Panc1 (cell line): ENCODE measurements around the gene HDDC2. TPM values are rescaled to one million over a fixed set of nuclear protein-coding genes. Genes with fewer than 3 reads are reported as not detected.

Experiments used
- ATAC-seq: fragments of 200-7000 bp; cut with Tn5 transposase; 2 replicates; pipeline ENCODE4 v1.9.1; 2020; ENCODE audit warnings: mild to moderate bottlenecking, moderate library complexity
- BruUV-seq: library from RNA; stranded (reverse); fragments of 400-500 nt; replicated peaks from 2 replicates; lab custom pipeline; 2021; lab: Mats Ljungman, UMichigan
- CTCF ChIA-PET: fragments of 300-600 bp; sonication (Branson Sonifier 250); formaldehyde crosslinking; loops from one replicate; lab custom pipeline; 2022; ENCODE audit warnings: antibody characterized with exemption; lab: Charles Lee
- POLR2A ChIA-PET: fragments of 300-600 bp; sonication (Branson Sonifier 250); formaldehyde crosslinking; loops from one replicate; lab custom pipeline; 2022; ENCODE audit warnings: antibody characterized with exemption; lab: Charles Lee
- DNase-seq: peaks from one replicate; pipeline ENCODE4 v3.0.0-alpha.2; 2010; ENCODE audit warnings: low read depth, low spot score
- H3K27ac ChIP-seq: 2 replicates; pipeline ENCODE4 v1.5.1; 2011; ENCODE audit warnings: mild to moderate bottlenecking, low read length, inconsistent platforms
- H3K27me3 ChIP-seq: fragments of 200-500 bp; sonication (Bioruptor generic); 2 replicates; pipeline ENCODE4 v1.6.0; 2014; ENCODE audit warnings: low read length, inconsistent platforms; ENCODE audit not compliant: control insufficient read depth, insufficient read depth
- H3K36me3 ChIP-seq: fragments of 200-500 bp; sonication (Bioruptor generic); 2 replicates; pipeline ENCODE4 v1.5.1; 2014; ENCODE audit warnings: inconsistent platforms, mild to moderate bottlenecking, low read length, moderate library complexity; ENCODE audit not compliant: control insufficient read depth, insufficient read depth
- H3K4me1 ChIP-seq: 2 replicates; pipeline ENCODE4 v1.5.1; 2011; ENCODE audit warnings: inconsistent platforms, mild to moderate bottlenecking, low read length, moderate library complexity; ENCODE audit not compliant: control insufficient read depth, insufficient read depth
- H3K4me3 ChIP-seq, 2 experiments: 2 replicates each; pipeline ENCODE4 v1.5.1; 2011 to 2012; ENCODE audit warnings: low read depth in 2 of 2, low read length in 2 of 2, mild to moderate bottlenecking in 2 of 2, inconsistent platforms in 1 of 2, moderate library complexity in 1 of 2
- H3K9me3 ChIP-seq: fragments of 200-500 bp; sonication (Bioruptor generic); 2 replicates; pipeline ENCODE4 v1.5.1; 2014; ENCODE audit warnings: low read depth, mild to moderate bottlenecking, inconsistent platforms, low read length, moderate library complexity; ENCODE audit not compliant: control insufficient read depth, insufficient read depth
- POLR2AphosphoS5 ChIP-seq: IDR thresholded peaks from 2 replicates; pipeline ENCODE4 v1.6.1; 2012; ENCODE audit warnings: mild to moderate bottlenecking, low read depth, low read length, moderate library complexity
- SIN3A ChIP-seq: IDR thresholded peaks from 2 replicates; pipeline ENCODE4 v1.6.1; 2012; ENCODE audit warnings: low read depth, mild to moderate bottlenecking, low read length, moderate library complexity, borderline replicate concordance; ENCODE audit not compliant: insufficient read depth
- TCF7L2 ChIP-seq: IDR thresholded peaks from 2 replicates; pipeline ENCODE4 v1.6.1; 2011; ENCODE audit warnings: mild to moderate bottlenecking, low read depth, low read length, inconsistent platforms
- in situ Hi-C: cut with HindIII; loops from 2 replicates; pipeline ENCODE4 v1.10.0; 2016; ENCODE audit warnings: low sequenced_read_pairs, low pct_unique_long_range_greater_than_20kb
- intact Hi-C: fragments of 100-400 bp; cut with micrococcal nuclease; formaldehyde crosslinking; loops from one replicate; pipeline ENCODE4 v1.10.0; 2022; ENCODE audit not compliant: unreplicated experiment
- total RNA-seq: library from RNA; stranded (reverse); gene quantifications from one replicate; pipeline ENCODE4 v1.2.1, GENCODE V29; 2021; ENCODE audit not compliant: unreplicated experiment
- TF ChIP-seq, protein P1 (sequence below): fragments of 450-650 bp; IDR thresholded peaks from 2 replicates; pipeline ENCODE4 v1.5.1; 2017; ENCODE audit warnings: mild to moderate bottlenecking
- TF ChIP-seq, protein P2 (sequence below), 2 experiments: IDR thresholded peaks; 2 replicates each; pipeline ENCODE4 v1.6.1; 2011 to 2012; ENCODE audit warnings: low read depth in 2 of 2, control low read depth in 1 of 2, low read length in 1 of 2, mild to moderate bottlenecking in 1 of 2, moderate library complexity in 1 of 2; ENCODE audit not compliant: insufficient read depth in 1 of 2

Gene HDDC2
- total RNA-seq, 1 experiment from 2014 or later = 88.8 TPM

DNA sequence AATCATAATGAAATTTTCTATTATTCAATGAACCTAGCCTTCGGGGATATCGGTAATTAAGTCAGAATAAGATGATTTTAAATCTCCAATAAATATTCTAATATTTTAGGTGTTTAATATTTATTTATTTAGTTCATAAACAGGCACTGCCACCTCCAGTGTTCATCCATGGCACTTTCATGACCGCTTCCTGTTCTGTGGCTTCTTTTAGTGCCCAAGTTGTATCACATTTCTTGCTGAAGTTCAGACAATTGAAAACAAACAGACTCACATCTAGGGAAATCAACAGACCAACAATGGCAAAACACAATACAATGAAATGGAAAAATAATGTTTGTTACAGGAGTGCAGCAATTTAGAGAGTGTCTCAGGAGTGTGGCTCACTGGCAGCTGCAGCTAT, 26.0 kb downstream of the HDDC2 start:
- POLR2A ChIA-PET = no interaction called here
- Histone ChIP-seq H3K9me3 (no peaks in the 10 kb centered on the region), H3K27ac (no peak overlapping the region), H3K4me3 (no peak overlapping the region), H3K27me3 (no peaks in the 10 kb centered on the region), H3K4me1 (no peaks in the 10 kb centered on the region), H3K36me3 (peaks cover 13% of the 10 kb centered on the region)
- CTCF ChIA-PET = no interaction called here
- TF ChIP-seq, protein P1, sequence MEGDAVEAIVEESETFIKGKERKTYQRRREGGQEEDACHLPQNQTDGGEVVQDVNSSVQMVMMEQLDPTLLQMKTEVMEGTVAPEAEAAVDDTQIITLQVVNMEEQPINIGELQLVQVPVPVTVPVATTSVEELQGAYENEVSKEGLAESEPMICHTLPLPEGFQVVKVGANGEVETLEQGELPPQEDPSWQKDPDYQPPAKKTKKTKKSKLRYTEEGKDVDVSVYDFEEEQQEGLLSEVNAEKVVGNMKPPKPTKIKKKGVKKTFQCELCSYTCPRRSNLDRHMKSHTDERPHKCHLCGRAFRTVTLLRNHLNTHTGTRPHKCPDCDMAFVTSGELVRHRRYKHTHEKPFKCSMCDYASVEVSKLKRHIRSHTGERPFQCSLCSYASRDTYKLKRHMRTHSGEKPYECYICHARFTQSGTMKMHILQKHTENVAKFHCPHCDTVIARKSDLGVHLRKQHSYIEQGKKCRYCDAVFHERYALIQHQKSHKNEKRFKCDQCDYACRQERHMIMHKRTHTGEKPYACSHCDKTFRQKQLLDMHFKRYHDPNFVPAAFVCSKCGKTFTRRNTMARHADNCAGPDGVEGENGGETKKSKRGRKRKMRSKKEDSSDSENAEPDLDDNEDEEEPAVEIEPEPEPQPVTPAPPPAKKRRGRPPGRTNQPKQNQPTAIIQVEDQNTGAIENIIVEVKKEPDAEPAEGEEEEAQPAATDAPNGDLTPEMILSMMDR = no peak
- no peak for TF ChIP-seq TCF7L2
- TF ChIP-seq POLR2AphosphoS5 = no peak
- no peak for TF ChIP-seq SIN3A
- TF ChIP-seq, protein P2, sequence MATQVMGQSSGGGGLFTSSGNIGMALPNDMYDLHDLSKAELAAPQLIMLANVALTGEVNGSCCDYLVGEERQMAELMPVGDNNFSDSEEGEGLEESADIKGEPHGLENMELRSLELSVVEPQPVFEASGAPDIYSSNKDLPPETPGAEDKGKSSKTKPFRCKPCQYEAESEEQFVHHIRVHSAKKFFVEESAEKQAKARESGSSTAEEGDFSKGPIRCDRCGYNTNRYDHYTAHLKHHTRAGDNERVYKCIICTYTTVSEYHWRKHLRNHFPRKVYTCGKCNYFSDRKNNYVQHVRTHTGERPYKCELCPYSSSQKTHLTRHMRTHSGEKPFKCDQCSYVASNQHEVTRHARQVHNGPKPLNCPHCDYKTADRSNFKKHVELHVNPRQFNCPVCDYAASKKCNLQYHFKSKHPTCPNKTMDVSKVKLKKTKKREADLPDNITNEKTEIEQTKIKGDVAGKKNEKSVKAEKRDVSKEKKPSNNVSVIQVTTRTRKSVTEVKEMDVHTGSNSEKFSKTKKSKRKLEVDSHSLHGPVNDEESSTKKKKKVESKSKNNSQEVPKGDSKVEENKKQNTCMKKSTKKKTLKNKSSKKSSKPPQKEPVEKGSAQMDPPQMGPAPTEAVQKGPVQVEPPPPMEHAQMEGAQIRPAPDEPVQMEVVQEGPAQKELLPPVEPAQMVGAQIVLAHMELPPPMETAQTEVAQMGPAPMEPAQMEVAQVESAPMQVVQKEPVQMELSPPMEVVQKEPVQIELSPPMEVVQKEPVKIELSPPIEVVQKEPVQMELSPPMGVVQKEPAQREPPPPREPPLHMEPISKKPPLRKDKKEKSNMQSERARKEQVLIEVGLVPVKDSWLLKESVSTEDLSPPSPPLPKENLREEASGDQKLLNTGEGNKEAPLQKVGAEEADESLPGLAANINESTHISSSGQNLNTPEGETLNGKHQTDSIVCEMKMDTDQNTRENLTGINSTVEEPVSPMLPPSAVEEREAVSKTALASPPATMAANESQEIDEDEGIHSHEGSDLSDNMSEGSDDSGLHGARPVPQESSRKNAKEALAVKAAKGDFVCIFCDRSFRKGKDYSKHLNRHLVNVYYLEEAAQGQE (IDR thresholded peaks at IDR 0.05; ENCODE audit: insufficient read depth in 1 of 2, low read depth in 2 of 2, low read length in 1 of 2) = no peak
- no peak for DNase-seq
- intact Hi-C loops (no loop called here), in situ Hi-C loops (no loop called here)
- BruUV-seq = TSS peak; percentile 30
- no peak for ATAC-seq

DNA sequence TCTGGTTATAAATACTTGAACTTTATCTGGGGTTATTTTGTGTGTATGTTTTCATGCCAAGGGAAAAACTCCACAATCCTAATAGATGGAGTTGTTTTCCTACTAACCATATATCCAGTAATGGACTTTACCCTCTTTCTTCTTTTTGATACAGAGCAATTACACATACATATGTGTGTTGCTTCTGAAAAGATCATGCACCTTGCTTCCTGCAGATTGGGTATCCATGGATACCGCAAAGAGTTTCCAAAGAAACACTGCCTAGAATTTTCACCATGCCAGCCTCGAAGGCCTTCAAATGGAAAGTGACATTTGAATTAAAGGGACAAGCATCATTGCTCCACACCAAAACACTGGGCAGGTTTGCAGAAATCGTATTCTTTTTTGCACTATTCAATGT, 26.8 kb downstream of the HDDC2 start:
- TF ChIP-seq, protein P2 (IDR thresholded peaks at IDR 0.05; ENCODE audit: insufficient read depth in 1 of 2, low read depth in 2 of 2, low read length in 1 of 2) = no peak
- no peak for TF ChIP-seq POLR2AphosphoS5
- no peak for TF ChIP-seq SIN3A
- TF ChIP-seq, protein P1 = no peak
- TF ChIP-seq TCF7L2 = no peak
- ATAC-seq (no peak), DNase-seq (no peak)
- Histone ChIP-seq H3K27me3 (no peaks in the 10 kb centered on the region), H3K4me3 (no peak overlapping the region), H3K27ac (no peak overlapping the region), H3K36me3 (peaks cover 13% of the 10 kb centered on the region), H3K4me1 (no peaks in the 10 kb centered on the region), H3K9me3 (no peaks in the 10 kb centered on the region)
- in situ Hi-C loops (no loop called here), intact Hi-C loops (no loop called here)
- BruUV-seq = no TSS peak
- ChIA-PET POLR2A (interaction anchor here (0.6 kb wide), 1 partner anchor 265 kb away, joined by 5 read pairs; no protein-coding TSS in a partner anchor), CTCF (no interaction called here)
